ENCODE data around the gene PDZRN4.

DNA sequence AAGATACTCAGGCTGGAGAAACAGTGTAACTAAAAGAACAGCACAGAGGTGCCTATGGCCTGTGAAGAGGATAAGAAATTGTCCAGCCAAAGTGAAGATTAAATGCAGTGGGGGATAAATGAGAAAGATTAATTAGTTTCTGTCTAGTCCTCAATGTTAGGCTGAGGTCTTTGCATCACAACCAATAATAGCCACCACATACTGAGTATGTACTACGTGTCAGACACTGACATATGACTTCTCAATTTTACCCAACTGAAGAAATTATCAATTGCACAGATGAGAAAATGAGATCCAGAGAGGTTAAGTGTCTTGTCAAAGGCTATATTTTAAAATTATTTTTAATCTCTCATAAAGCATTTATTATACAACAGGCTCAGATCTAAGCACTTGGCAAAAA lies 285.9 kb downstream of the PDZRN4 start:
- TF ChIP-seq ZFP30 (CRISPR knock-in tag; IDR thresholded peaks at IDR 0.05) = no peak
- no peak for TF ChIP-seq RARB (CRISPR knock-in tag; IDR thresholded peaks at IDR 0.05)
- no peak for TF ChIP-seq PPARA (CRISPR knock-in tag; IDR thresholded peaks at IDR 0.05; ENCODE audit: borderline replicate concordance)
- TF ChIP-seq, protein P1, sequence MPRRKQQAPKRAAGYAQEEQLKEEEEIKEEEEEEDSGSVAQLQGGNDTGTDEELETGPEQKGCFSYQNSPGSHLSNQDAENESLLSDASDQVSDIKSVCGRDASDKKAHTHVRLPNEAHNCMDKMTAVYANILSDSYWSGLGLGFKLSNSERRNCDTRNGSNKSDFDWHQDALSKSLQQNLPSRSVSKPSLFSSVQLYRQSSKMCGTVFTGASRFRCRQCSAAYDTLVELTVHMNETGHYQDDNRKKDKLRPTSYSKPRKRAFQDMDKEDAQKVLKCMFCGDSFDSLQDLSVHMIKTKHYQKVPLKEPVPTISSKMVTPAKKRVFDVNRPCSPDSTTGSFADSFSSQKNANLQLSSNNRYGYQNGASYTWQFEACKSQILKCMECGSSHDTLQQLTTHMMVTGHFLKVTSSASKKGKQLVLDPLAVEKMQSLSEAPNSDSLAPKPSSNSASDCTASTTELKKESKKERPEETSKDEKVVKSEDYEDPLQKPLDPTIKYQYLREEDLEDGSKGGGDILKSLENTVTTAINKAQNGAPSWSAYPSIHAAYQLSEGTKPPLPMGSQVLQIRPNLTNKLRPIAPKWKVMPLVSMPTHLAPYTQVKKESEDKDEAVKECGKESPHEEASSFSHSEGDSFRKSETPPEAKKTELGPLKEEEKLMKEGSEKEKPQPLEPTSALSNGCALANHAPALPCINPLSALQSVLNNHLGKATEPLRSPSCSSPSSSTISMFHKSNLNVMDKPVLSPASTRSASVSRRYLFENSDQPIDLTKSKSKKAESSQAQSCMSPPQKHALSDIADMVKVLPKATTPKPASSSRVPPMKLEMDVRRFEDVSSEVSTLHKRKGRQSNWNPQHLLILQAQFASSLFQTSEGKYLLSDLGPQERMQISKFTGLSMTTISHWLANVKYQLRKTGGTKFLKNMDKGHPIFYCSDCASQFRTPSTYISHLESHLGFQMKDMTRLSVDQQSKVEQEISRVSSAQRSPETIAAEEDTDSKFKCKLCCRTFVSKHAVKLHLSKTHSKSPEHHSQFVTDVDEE (CRISPR knock-in tag; IDR thresholded peaks at IDR 0.05) = no peak
- no peak for TF ChIP-seq TCF4 (CRISPR knock-in tag; IDR thresholded peaks at IDR 0.05; ENCODE audit: borderline replicate concordance)
- TF ChIP-seq ISL1 (CRISPR knock-in tag; IDR thresholded peaks at IDR 0.05) = no peak
- no peak for TF ChIP-seq SNAI2 (CRISPR knock-in tag; IDR thresholded peaks at IDR 0.05)
- no peak for TF ChIP-seq GLIS3 (CRISPR knock-in tag; IDR thresholded peaks at IDR 0.05)
